Activated CD8-positive, alpha-beta T cell treated with anti-CD3 and anti-CD28 coated beads for 36 hours (primary cell): ENCODE results near the gene MARCHF9. TPM values are rescaled to one million over a fixed set of nuclear protein-coding genes. Genes with fewer than 3 reads are reported as not detected.

Experiments
- ATAC-seq: fragments of 200-7000 bp; cut with Tn5 transposase; one replicate; pipeline ENCODE4 v1.10.0; 2021; ENCODE audit warnings: mild to moderate bottlenecking, moderate library complexity
- CTCF ChIA-PET: fragments of 350-600 bp; sonication (Branson Sonifier 250); formaldehyde crosslinking; loops from one replicate; lab custom pipeline; 2021; ENCODE audit warnings: antibody characterized with exemption; lab: Charles Lee
- POLR2A ChIA-PET: fragments of 350-600 bp; sonication (Branson Sonifier 250); formaldehyde crosslinking; loops from one replicate; lab custom pipeline; 2021; ENCODE audit warnings: antibody characterized with exemption; lab: Charles Lee
- DNase-seq: peaks from one replicate; pipeline ENCODE4 v3.0.0-alpha.2; 2020
- H3K27ac Mint-ChIP-seq: one replicate; pipeline ENCODE4 v1.8.0; 2021; ENCODE audit warnings: mild to moderate bottlenecking, mixed read lengths
- H3K27me3 Mint-ChIP-seq: one replicate; pipeline ENCODE4 v1.8.0; 2021; ENCODE audit warnings: mixed read lengths
- H3K36me3 Mint-ChIP-seq: one replicate; pipeline ENCODE4 v1.8.0; 2021; ENCODE audit warnings: low read depth, mixed read lengths
- H3K4me1 Mint-ChIP-seq: one replicate; pipeline ENCODE4 v1.8.0; 2021; ENCODE audit warnings: low read depth, mixed read lengths
- H3K4me3 Mint-ChIP-seq: one replicate; pipeline ENCODE4 v1.8.0; 2021; ENCODE audit warnings: mild to moderate bottlenecking, moderate library complexity, mixed read lengths
- H3K9me3 Mint-ChIP-seq: one replicate; pipeline ENCODE4 v1.8.0; 2021; ENCODE audit warnings: mixed read lengths
- CTCF ChIP-seq: fragments of 200-600 bp; IDR thresholded peaks from one replicate; pipeline ENCODE4 v1.8.0; 2022; ENCODE audit warnings: antibody characterized with exemption, mild to moderate bottlenecking
- intact Hi-C: fragments of 100-400 bp; cut with micrococcal nuclease; formaldehyde crosslinking; loops from one replicate; pipeline ENCODE4 v1.10.0; 2022
- total RNA-seq, 2 experiments: library from RNA; stranded (reverse); gene quantifications; one replicate each; pipeline ENCODE4 v1.2.3, GENCODE V29; 2021

MARCHF9 gene
- total RNA-seq, 2 experiments from 2014 or later = 23.4 to 24.3 TPM

- H3K27ac Mint-ChIP-seq = peak overlapping the region; percentile 94
- intact Hi-C loops = no loop called here
- POLR2A ChIA-PET = no interaction called here
Observed at GRCh38 chr12:57750561-57751431, 4.1 kb upstream of the MARCHF9 start.

GRCh38 chr12:57751432-57751787, 3.5 kb upstream of the MARCHF9 start:
- Mint-ChIP-seq H3K4me3 (peak overlapping the region; percentile 86), H3K4me1 (peaks cover 47% of the 10 kb centered on the region), H3K36me3 (peaks cover 45% of the 10 kb centered on the region), H3K9me3 (no peaks in the 10 kb centered on the region), H3K27ac (peak overlapping the region; percentile 94), H3K27me3 (no peaks in the 10 kb centered on the region)
- TF ChIP-seq CTCF = no peak
- DNase-seq = no peak
- POLR2A ChIA-PET = interaction anchor here (1.0 to 1.2 kb wide), 2 partner anchors 10 to 15 kb away, joined by 4 to 11 read pairs; partner anchors contain the start of gene CYP27B1
- CTCF ChIA-PET = interaction anchor here (0.8 to 1.3 kb wide), 3 partner anchors 10 to 31 kb away, joined by 3 to 8 read pairs (median 6); partner anchors contain the start of gene TSFM
- intact Hi-C loops = no loop called here
- no peak for ATAC-seq

More at GRCh38 chr12:57750561-57751431, 4.1 kb upstream of the MARCHF9 start:
- ATAC-seq = no peak
- Mint-ChIP-seq H3K36me3 (peaks cover 48% of the 10 kb centered on the region), H3K27me3 (no peaks in the 10 kb centered on the region), H3K9me3 (no peaks in the 10 kb centered on the region), H3K4me3 (peak overlapping the region; percentile 86), H3K4me1 (peaks cover 45% of the 10 kb centered on the region)
- TF ChIP-seq CTCF = no peak
- CTCF ChIA-PET = interaction anchor here (1.3 kb wide), 1 partner anchor 9 kb away, joined by 6 read pairs; no protein-coding TSS in a partner anchor
- no peak for DNase-seq

- H3K9me3 Mint-ChIP-seq = no peaks in the 10 kb centered on the region
Observed at GRCh38 chr12:57751788-57752667, 2.9 kb upstream of the MARCHF9 start, which contains the start of gene CDK4. Gene CDK4, minus strand, starts transcription at chr12:57752310. Its CDS starts 593 bp downstream, at chr12:57751717.

GRCh38 chr12:57752668-57753000, 2.3 kb upstream of the MARCHF9 start:
- no peak for ATAC-seq
- Mint-ChIP-seq H3K27ac (peak overlapping the region; percentile 94), H3K9me3 (no peaks in the 10 kb centered on the region), H3K4me1 (peaks cover 54% of the 10 kb centered on the region), H3K36me3 (peaks cover 45% of the 10 kb centered on the region), H3K27me3 (no peaks in the 10 kb centered on the region), H3K4me3 (peak overlapping the region; percentile 86)
- POLR2A ChIA-PET = interaction anchor here (0.8 to 1.2 kb wide), 2 partner anchors 11 to 31 kb away, joined by 3 to 11 read pairs; no protein-coding TSS in a partner anchor
- no peak for TF ChIP-seq CTCF
- DNase-seq = no peak
- intact Hi-C loops = no loop called here
- CTCF ChIA-PET = interaction anchor here (0.9 to 1.2 kb wide), 2 partner anchors 11 to 12 kb away, joined by 5 to 8 read pairs; no protein-coding TSS in a partner anchor

More at GRCh38 chr12:57751788-57752667, 2.9 kb upstream of the MARCHF9 start, which contains the start of gene CDK4:
- POLR2A ChIA-PET = interaction anchor here (0.8 to 1.2 kb wide), 3 partner anchors 10 to 31 kb away, joined by 3 to 11 read pairs (median 4); partner anchors contain the start of gene CYP27B1
- H3K27me3 Mint-ChIP-seq = no peaks in the 10 kb centered on the region
- H3K27ac Mint-ChIP-seq = peak within 1 kb of the TSS; percentile 94
- peaks cover 53% of the 10 kb centered on the region for H3K4me1 Mint-ChIP-seq
- DNase-seq (peak; percentile 100), ATAC-seq (peak; percentile 82)
- no peak for TF ChIP-seq CTCF
- CTCF ChIA-PET = interaction anchor here (0.8 to 1.2 kb wide), 3 partner anchors 10 to 31 kb away, joined by 3 to 8 read pairs (median 5); partner anchors contain the start of gene TSFM
- H3K4me3 Mint-ChIP-seq = peak within 1 kb of the TSS; percentile 86
- H3K36me3 Mint-ChIP-seq = peaks cover 48% of the 10 kb centered on the region
- intact Hi-C loops = no loop called here
